HG02938 (cell line): ENCODE data around the gene TUBA3C.

Source experiments
- ATAC-seq: cut with Tn5 transposase; IDR thresholded peaks from one replicate; pipeline ENCODE4 v1.9.1; 2021; ENCODE audit warnings: mild to moderate bottlenecking, moderate library complexity; ENCODE audit not compliant: unreplicated experiment

Gene TUBA3C

GRCh38 chr13:19169496-19169895 lies 12.1 kb downstream of the TUBA3C start:
- no peak for ATAC-seq

GRCh38 chr13:19161308-19161707 lies 20.3 kb downstream of the TUBA3C start:
- ATAC-seq: no peak

- no peak for ATAC-seq
Observed at GRCh38 chr13:19159761-19160420, 21.7 kb downstream of the TUBA3C start.

- ATAC-seq: no peak
Observed at GRCh38 chr13:19159181-19159580, 22.4 kb downstream of the TUBA3C start.

DNA sequence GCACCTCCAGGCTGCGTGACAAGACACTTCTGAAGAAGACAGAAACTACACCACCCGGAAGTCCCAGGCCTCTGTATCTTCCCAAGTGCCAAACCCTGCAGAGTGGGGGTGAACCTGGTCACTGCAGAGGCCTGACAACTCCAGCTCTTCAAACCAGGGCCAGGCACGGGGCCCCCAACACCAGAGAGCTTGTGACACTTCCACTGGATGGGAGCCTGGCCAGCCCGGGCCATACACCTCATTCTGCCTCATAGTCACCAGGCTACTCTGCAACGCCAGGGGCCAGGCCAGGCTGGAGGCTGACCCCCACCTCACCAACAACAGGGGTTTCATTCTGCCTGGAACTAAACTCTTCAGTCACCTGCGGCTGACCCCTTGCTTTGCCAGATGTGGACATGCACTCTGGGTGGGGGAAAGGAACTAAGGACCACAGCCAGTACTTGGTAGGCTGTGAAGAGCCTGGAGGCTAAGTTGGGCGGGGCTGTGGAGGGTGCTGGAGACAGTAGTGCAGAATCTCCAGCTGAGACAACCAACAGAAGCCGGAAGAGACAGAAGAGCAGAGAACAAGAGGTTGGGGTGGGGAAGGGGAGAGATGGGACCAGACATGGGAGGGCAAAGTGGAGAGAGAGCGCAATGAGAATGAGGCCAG lies 23.0 kb downstream of the TUBA3C start:
- ATAC-seq: no peak

DNA sequence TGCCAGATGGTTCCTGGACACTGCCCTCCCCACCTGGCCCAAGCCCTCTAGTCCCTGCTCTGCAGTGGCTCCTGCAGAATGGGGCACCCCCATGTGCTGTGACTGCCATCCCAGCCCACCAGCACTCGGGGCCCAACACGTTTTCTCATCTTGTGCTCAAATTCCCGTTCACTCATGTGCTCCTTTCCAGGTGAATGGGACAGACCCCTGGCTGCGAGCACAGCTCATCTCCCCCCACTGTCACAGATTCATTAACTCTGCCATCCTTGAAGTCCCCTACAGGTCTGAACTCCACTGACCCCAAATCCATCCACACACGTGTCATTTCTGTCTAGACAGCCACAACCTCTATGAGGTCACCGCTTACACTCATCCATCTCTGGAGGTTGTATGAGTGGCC lies 23.6 kb downstream of the TUBA3C start:
- ATAC-seq: no peak

GRCh38 chr13:19157461-19157860 lies 24.2 kb downstream of the TUBA3C start:
- no peak for ATAC-seq

DNA sequence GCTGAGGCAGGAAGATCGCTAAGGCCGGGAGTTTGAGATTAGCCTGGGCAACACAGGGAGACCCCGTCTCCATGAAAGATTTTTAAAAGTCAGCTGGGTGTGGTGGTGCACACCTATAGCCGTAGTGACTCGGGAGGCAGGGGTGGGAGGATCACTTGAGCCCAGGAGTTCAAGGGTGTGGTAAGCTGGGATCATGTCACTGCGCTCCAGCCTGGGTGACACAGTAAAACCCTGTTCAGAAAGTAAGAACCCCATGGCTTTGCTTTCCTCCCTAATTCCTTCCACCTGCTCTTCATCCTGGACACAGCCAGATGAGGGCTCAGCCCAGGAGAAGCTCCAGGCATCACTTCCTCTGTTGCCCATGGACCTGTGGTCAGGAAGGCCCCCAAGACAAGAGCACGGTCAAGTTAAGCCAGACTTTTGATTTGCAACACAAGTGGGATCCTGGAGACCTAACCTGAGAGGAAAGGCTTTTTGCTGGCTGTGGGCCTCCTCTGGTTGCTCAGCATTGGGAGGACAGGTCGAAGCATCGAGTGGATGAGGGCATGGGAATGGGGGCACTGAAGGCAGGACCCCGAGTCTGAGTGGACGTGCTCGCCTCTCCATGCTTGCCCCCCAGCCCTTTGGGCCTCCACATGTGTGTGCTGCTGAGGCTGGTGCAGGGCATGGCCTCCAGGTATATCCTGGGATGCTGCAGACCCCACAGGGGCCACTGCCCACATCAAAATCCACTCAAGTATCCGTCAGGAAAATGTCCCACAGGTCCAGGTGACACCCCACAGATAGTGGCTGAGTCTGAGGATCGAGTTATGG lies 25.4 kb downstream of the TUBA3C start:
- no peak for ATAC-seq

DNA sequence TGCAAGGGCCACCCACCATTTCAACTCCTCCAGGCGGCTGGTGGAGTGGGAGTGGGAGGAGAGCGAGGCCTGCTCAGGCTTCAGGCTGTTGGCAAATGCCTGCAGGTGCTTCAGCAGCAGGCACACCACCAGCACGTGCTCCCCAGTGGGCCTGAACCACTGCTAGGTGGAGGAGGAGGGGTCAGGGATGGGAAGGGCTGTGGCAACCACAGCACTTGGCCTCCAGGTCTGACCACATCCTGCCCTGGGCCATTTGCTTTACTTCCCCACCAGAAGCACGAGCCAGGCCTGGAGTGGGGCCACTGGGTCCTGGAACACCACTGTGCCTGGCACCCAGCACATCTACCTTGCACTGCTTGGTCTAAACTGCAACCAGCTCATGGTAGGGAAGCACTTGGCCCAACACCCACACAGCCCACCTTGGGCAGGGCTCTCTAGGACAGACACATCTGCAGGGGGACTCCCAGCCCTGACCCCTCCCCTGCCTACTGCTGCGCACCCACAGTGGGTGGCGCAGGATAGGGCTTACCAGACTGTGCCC lies 26.2 kb downstream of the TUBA3C start:
- no peak for ATAC-seq

- ATAC-seq: no peak
Observed at GRCh38 chr13:19154843-19155242, 26.8 kb downstream of the TUBA3C start.

DNA sequence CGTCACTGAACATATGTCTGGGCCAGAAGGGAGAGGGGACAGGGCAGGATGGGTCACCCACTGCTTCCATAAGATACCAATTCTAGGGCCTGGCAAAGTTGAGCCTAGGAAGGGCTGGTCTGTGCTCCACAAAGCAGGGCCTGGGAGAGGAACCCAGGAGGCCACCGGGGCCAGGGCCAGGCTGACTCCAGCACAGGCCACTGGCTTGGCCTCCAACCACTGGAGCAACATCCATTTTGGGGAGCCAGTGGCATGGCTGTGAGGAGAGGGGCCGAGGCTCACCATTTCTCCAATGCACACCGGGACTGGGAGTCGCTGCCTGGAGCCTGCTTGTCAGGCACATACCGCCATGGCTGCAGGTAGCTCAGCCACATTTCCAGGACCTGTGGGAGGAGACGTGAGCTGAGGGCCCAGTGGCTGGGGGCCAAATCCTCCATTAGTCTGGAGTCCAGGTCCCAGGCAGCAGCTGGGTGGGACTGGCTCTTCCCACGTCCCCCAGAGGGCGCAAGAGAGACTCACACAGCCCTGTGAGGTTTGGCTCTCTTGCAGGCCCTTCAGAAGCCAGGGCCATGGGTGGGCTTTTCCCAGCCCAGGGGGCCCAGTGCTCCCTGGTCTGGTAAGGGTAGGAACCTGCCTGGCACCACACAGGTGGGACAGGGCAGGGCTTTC lies 27.7 kb downstream of the TUBA3C start:
- ATAC-seq: no peak

DNA sequence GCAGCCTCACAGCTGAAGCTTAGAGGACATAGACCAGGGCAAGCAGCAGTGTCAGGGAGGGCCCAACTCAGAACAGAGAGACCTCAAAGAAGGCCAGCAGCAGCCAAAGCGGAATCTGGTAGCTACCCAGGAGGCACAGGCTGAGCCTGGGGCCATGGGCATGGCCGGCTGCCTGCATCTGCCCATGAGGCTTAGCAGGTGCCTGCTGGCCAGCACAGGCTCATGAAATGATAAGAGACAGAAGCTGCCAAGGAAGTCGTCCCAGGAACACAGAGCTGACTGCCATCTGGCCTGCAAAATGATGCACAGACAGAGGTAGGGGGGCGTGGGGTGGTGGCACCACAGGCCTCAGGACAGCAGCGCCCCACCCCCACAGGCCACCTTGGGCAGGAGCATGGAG lies 29.2 kb downstream of the TUBA3C start:
- no peak for ATAC-seq

- ATAC-seq: no peak
Observed at GRCh38 chr13:19151581-19152263, 29.9 kb downstream of the TUBA3C start.

GRCh38 chr13:19150712-19151228 lies 30.9 kb downstream of the TUBA3C start:
- ATAC-seq: no peak

DNA sequence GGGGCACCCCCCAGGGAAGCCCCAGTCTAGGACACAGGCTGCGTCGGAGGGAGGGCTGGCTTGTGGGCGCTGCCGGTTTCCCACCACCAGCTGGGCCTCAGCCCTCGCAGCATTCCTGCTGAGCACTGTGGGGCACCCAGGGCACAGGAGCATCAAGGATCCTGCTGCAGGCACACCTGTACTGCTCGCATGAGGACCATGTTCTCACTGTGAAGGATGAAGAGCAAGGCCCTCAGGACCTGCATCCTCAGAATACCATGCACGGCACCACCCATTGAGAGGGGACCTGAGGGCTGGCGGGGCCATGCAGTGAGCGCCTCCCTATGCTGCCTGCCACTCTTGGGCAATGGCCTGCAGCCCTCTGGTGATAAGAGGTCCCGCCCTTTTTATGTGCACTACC lies 31.4 kb downstream of the TUBA3C start:
- no peak for ATAC-seq

DNA sequence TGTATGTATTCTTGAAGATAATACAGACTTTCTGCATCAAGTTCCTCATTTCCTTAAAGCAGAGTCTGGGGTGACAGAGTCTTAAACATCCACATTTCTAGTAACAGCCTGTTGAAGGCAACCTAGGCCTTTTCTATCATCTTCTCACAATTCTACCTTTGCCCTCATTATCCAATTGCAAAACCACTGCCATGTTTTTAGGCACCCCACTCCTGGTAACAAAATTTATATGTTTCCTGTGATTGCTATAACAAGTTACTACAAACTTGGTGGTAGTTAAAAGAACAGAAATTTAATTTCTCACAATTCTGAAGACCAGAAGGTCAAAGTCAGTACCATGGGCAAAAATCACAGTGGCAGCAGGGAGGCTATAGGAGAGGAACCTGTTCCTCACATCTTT lies 33.1 kb downstream of the TUBA3C start:
- no peak for ATAC-seq
